GM21390 (cell line): ENCODE data around the gene NR4A2.
"Not testable (repeated sequence)": the region's sequence is repeated elsewhere in the genome, so short reads cannot be mapped to it uniquely, and the experiment has no call there.

ENCODE experiments used
- ATAC-seq: cut with Tn5 transposase; IDR thresholded peaks from one replicate; pipeline ENCODE4 v1.9.1; 2021; ENCODE audit not compliant: unreplicated experiment

Gene NR4A2

DNA sequence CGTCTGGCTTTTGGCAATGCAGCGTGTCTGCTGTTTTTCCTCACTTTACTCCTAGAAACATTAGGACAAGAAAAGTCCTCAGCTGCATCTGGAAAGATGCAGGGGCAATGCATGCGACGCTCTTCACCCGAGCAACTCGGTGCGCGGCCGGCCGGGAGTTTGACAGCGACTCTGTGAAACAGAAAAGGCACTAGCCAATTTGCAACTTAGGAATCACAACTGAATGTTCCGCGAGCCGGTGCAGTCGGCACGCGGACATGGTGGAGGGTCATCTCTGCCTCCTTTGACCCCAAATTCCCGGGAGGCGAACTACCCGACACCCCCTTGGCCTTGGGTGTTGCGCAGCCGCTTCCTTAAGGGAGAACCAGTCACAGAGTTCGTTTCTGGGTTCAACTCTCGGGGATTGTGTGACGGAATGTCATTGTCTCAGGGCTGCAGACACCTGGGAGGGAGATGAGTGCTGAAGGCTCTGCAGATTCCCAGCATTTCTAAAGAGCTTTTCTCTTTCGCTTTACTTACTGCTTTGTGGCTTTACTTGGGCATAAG, 9.8 kb downstream of the NR4A2 start:
- ATAC-seq: peak; percentile 26

GRCh38 chr2:156322051-156322685, 10.4 kb downstream of the NR4A2 start:
- peak; percentile 61 for ATAC-seq

GRCh38 chr2:156321243-156321904, 11.1 kb downstream of the NR4A2 start:
- ATAC-seq: no peak

GRCh38 chr2:156320486-156321098, 11.9 kb downstream of the NR4A2 start:
- no peak for ATAC-seq

DNA sequence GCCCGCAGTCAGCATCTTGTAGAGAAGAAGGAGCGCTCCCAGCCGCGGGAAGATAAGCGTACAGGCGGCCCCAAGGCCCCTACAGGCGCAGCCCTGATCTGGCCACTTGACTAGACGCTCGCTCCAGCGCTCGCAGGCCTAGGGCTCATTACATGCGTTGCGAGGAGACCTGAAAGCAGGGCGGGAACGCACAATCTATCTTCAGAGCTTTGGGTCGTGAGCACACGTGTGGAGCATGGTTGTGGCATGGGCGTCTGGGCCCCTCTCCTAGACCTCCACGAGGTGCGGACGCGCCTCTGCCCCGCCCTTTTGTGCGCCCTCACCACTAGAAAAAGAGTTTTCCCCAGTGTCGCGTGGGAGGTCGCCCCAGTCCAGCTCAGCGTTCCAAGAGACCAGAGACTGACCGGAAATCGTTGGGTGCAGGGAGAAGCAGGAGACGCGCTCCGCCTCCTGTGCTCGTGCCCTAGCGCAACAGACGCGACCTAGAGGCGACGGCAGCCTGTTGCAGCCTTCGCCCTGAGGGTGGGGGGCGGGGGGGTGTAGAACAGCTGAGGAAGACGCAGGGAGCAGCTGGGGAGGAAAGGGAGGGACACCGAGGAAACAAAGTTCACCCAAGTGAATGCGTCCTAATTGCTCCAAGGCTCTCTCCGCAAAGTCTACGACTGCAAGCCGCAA, 12.6 kb downstream of the NR4A2 start:
- ATAC-seq: no peak

GRCh38 chr2:156317631-156318030, 14.9 kb downstream of the NR4A2 start:
- no peak for ATAC-seq

DNA sequence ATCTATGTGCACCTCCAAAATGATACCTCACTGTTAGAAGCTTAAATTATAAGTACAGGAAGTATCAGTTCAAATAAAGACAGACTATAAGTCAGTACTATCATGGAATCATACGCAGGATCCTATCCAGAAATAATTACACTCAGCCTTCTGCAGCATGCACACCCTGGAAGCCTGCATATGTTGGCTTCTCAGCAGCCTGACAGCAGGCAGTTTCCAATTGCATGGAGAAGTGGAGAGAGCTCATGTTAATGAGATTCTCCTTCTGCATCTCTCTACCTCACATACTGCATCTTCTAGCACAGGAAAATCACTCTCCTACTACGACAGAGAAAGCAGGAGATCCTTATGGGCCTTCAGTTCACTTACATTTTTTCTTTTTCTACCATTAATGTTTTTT, 20.5 kb downstream of the NR4A2 start:
- ATAC-seq: no peak

DNA sequence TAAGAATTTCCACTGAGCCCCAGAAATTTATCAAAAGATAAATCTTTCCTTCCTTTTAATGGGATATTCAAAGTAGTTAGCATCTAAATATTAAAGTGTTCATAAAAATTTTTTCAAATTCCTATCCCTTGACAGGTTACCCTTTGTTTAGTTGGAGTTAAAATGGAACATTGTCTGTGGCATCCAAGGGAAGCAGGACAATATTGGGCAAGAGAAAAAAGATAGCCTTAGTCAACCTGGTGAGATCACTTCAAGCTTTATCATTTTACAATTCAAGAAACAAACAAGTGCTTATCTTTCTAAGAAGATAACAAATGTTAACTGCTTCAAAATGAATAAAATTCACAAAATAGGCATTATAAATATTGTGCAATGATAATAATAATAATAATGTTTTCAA, 21.7 kb downstream of the NR4A2 start:
- no peak for ATAC-seq

DNA sequence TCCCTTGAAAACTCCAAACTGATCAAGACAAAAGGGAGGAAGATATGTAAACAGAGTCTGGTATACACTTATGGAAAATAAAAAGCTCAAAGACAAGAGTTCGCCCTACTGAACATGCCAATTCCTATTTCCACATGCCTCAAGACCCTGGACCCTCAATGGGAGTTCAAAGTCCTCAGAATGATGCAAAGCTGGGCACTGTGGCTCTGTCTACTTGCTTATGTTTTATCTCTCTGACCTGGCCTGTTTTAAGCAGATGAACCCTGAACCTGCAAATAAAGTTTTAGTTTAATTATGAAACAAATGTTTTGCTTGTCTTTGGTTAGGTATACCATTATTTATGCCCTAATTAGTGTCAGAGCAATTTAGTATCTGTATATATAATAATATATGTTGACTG, 22.6 kb downstream of the NR4A2 start:
- ATAC-seq: no peak

- peak; percentile 70 for ATAC-seq
Measured at GRCh38 chr2:156309167-156309566, 23.4 kb downstream of the NR4A2 start.

DNA sequence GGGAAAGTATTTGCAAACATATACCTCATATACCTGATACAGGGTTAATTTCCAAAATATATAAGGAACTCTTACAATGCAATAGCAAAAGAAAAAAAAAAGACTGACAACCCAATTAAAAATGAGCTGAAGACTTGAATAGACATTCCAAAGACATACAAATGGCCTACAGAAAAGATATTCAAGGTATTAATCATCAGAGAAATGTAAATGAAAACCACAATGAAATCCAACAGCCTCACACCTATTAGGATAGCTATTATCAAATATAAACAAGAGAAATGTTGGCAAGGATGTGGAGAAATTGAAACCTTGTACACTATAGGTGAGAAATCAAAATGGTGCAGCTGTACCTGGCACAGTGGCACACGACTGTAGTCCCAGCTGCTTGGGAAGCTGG, 25.7 kb downstream of the NR4A2 start:
- ATAC-seq: no peak

DNA sequence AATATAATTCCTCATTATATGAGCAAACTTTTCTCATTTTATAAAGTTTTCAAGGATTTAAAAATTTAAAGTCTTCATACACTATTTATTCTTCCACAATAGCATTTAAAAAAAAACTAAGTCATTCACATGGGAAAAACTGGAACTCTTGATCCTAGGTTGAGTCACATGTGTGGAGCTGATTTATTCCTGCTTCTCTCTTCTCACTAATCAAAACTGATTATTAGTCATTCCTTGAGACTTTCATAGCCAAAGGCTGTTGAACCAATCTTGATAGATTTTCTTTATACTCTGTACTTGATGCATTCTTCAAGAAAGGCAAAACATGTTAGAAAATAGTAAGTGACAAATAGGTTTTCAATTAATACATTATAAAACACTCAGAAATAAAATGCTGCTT, 27.4 kb downstream of the NR4A2 start:
- no peak for ATAC-seq

DNA sequence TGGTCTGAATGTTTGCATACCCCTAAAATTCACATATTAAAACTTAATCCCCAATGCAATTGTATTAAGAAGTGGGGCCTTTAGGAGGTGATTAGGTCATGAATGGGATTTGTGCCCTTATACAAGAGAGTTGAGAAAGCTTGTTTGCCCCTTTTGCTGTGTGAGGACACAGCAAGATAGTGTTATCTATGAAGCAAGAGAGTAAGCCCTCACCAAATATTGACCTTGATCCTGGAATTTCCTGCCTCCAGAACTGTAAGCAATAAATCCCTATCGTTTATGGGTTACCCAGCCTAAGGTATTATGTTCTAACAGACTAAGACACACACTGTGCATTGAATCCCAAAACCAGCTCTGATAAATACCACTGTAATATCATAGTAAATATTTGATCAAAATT, 32.2 kb downstream of the NR4A2 start:
- no peak for ATAC-seq

DNA sequence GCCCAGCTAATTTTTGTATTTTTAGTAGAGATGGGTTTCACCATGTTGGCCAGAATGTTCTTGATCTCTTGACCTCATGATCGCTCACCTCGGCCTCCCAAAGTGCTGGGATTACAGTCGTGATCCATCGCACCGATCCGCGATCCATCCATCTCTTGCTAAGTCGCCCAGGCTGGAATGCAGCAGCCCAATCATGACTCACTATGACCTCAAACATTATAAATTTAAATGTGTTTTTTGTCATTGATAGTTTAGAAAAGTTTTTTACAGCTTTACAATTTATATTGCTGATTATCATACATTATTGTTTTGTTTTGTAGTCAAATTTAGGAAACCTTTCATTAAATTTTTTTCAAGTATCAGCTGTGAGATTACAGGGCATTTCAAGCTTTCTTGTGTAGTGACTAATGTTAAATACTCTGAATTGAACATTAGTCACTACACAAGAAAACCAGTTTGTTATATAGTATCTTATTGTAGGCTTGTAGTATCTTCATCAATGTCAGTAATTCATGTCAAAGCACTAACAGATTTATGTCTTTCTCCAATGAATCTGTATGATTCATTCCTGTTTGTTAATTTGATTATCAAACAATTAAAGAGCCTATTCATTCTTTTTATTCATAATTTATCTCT, 37.5 kb downstream of the NR4A2 start:
- no peak for ATAC-seq

DNA sequence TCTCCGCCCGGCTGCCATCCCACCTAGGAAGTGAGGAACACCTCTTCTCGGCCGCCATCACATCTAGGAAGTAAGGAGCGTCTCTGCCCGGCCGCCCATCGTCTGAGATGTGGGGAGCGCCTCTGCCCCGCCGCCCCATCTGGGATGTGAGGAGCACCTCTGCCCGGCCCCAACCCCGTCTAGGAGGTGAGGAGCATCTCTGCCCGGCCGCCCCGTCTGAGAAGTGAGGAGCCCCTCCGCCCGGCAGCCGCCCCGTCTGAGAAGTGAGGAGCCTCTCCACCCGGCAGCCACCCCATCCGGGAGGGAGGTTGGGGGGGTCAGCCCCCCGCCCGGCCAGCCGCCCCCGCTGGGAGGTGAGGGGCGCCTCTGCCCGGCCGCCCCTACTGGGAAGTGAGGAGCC, 39.1 kb downstream of the NR4A2 start:
- ATAC-seq: not testable (repeated sequence)

DNA sequence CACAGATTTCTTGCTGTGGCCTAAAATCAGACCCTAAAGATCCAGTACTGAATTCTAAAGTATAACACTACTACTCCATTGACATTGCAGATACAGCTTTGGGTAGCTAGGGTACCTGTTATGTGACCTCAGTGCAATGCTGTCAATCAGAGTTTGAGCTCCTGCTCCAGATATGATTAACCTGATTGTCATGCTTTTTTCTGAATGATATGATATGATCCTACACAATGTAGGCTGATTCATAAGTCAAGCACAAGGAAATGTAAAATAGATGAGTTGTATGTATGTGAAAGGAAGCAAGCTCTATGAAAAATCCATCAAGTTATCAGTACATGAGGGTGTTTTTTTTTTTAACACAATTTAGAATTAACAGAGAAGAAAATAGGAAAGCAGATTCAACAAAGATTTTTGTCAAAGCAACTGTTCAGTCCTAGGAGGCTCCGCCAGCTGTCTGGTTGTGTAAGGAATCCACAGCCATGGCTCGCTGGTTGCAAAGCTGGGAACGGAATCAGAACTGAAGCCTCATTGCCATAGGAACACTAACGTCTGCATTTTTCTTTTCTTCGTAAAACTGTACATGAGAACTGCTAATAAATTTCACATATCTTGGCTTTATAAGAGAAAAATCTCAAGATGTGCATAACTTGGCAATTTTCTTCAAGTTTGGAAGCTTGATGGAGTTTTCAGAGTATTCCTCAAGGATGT, 52.9 kb downstream of the NR4A2 start:
- no peak for ATAC-seq
